A549 (cell line): ENCODE results near the gene KCNH8. TPM values are rescaled to one million over a fixed set of nuclear protein-coding genes. Genes with fewer than 3 reads are reported as not detected.

Source experiments
- ATAC-seq, 2 experiments: fragments of 200-7000 bp in 1 of 2; fragments of >200 bp in 1 of 2; cut with Nextera tagmentation in 1 of 2; cut with Tn5 transposase in 1 of 2; 3 replicates each; pipeline versions ENCODE4 v1.8.0 to v1.9.1; 2018 to 2020; ENCODE audit warnings: mild to moderate bottlenecking in 1 of 2, moderate library complexity in 1 of 2
- CTCF ChIA-PET: fragments of 300-600 bp; sonication (Branson Sonifier 250); formaldehyde crosslinking; extraction: SDS; loops from one replicate; lab custom pipeline; 2021; ENCODE audit warnings: antibody characterized with exemption, inconsistent platforms; lab: Yijun Ruan, JAX
- POLR2A ChIA-PET: fragments of 350-600 bp; formaldehyde crosslinking; extraction: SDS; loops from one replicate; lab custom pipeline; 2021; ENCODE audit warnings: antibody characterized with exemption, inconsistent platforms; lab: Yijun Ruan, JAX
- DNase-seq, 2 experiments: peaks; one replicate each; pipeline versions ENCODE4 v3.0.0 to v3.0.0-alpha.2; 2011 to 2016; ENCODE audit warnings: low read depth in 1 of 2, low spot score in 1 of 2
- FAIRE-seq: peaks from 2 replicates; lab custom pipeline; 2011; peaks lifted over from hg19 to GRCh38; lab: Jason Lieb, UNC
- H3K27ac ChIP-seq, 2 experiments: fragments of >200 bp; sonication (Bioruptor Twin); formaldehyde crosslinking; 3 replicates each; pipeline ENCODE4 v1.5.1; 2016 to 2017
- H3K4me1 ChIP-seq: fragments of >200 bp; sonication (Bioruptor Twin); formaldehyde crosslinking; 3 replicates; pipeline ENCODE4 v1.6.1; 2016
- H3K4me2 ChIP-seq: fragments of >200 bp; sonication (Bioruptor Twin); formaldehyde crosslinking; 3 replicates; pipeline ENCODE4 v1.6.1; 2016
- H3K4me3 ChIP-seq: fragments of >200 bp; sonication (Bioruptor Twin); formaldehyde crosslinking; 3 replicates; pipeline ENCODE4 v1.5.1; 2016
- H3K9me3 ChIP-seq: fragments of >200 bp; sonication (Bioruptor Twin); formaldehyde crosslinking; 3 replicates; pipeline ENCODE4 v1.6.1; 2016
- BHLHE40 ChIP-seq: IDR thresholded peaks from 2 replicates; pipeline ENCODE4 v1.6.1; 2012; ENCODE audit warnings: low read depth, low read length, inconsistent platforms
- CBX2 ChIP-seq: fragments of 200-600 bp; sonication (generic); IDR thresholded peaks from 2 replicates; pipeline ENCODE4 v1.6.1; 2016; ENCODE audit warnings: low read depth, mild to moderate bottlenecking, borderline replicate concordance
- CHD2 ChIP-seq: fragments of 150-350 bp; IDR thresholded peaks from 2 replicates; pipeline ENCODE4 v1.6.1; 2014; ENCODE audit warnings: low read length; ENCODE audit not compliant: partially characterized antibody
- E2F6 ChIP-seq: IDR thresholded peaks from 2 replicates; pipeline ENCODE4 v1.6.1; 2012; ENCODE audit warnings: low read depth, borderline replicate concordance
- EHF ChIP-seq: fragments of 250-450 bp; sonication (Bioruptor Pico); IDR thresholded peaks from 2 replicates; pipeline ENCODE4 v1.5.0; 2020; ENCODE audit warnings: mild to moderate bottlenecking
- ELK1 ChIP-seq: fragments of 150-350 bp; IDR thresholded peaks from 2 replicates; pipeline ENCODE4 v1.6.1; 2014; ENCODE audit warnings: low read depth, mild to moderate bottlenecking, low read length
- FOSB ChIP-seq: fragments of 250-450 bp; sonication (Bioruptor Pico); IDR thresholded peaks from 2 replicates; pipeline ENCODE4 v1.5.0; 2020; ENCODE audit warnings: mild to moderate bottlenecking, moderate library complexity
- FOSL2 ChIP-seq, 2 experiments: fragments of 450-650 bp in 1 of 2; fragments of >200 bp in 1 of 2; sonication (Bioruptor Twin) in 1 of 2; formaldehyde crosslinking; IDR thresholded peaks; 2 replicates each; pipeline versions ENCODE4 v1.5.0 to v1.6.1; 2016 to 2020; ENCODE audit warnings: mild to moderate bottlenecking in 1 of 2, moderate library complexity in 1 of 2
- HOXB13 ChIP-seq: fragments of 250-450 bp; sonication (Bioruptor Pico); IDR thresholded peaks from 2 replicates; pipeline ENCODE4 v1.5.0; 2020; ENCODE audit warnings: low read depth, mild to moderate bottlenecking, moderate library complexity
- JUN ChIP-seq, 2 experiments: fragments of >200 bp; sonication (Bioruptor Twin); formaldehyde crosslinking; IDR thresholded peaks; 2 replicates in 1 of 2; 3 replicates in 1 of 2; pipeline ENCODE4 v1.6.1; 2016 to 2017
- JUNB ChIP-seq: fragments of >200 bp; sonication (Bioruptor Twin); formaldehyde crosslinking; IDR thresholded peaks from 2 replicates; pipeline ENCODE4 v1.6.1; 2016
- KDM1A ChIP-seq: fragments of 200-600 bp; sonication (generic); IDR thresholded peaks from 2 replicates; pipeline ENCODE4 v1.6.1; 2016; ENCODE audit warnings: low read depth, mild to moderate bottlenecking
- KDM5A ChIP-seq: fragments of 200-600 bp; sonication (generic); IDR thresholded peaks from 2 replicates; pipeline ENCODE4 v1.6.1; 2016; ENCODE audit warnings: antibody characterized with exemption, mild to moderate bottlenecking
- MAZ ChIP-seq: fragments of 150-350 bp; IDR thresholded peaks from 2 replicates; pipeline ENCODE4 v1.6.1; 2014; ENCODE audit warnings: antibody characterized with exemption, low read depth, low read length, borderline replicate concordance
- NPAS2 ChIP-seq: fragments of 250-450 bp; sonication (Bioruptor Pico); IDR thresholded peaks from 2 replicates; pipeline ENCODE4 v1.8.0; 2022; ENCODE audit warnings: mild to moderate bottlenecking, moderate library complexity, borderline replicate concordance
- PHF8 ChIP-seq: fragments of 200-600 bp; sonication (generic); IDR thresholded peaks from 2 replicates; pipeline ENCODE4 v1.6.1; 2016; ENCODE audit warnings: low read depth, mild to moderate bottlenecking, antibody characterized with exemption, moderate library complexity, borderline replicate concordance
- RAD21 ChIP-seq, 2 experiments: fragments of >200 bp in 1 of 2; sonication (Bioruptor Twin) in 1 of 2; formaldehyde crosslinking in 1 of 2; IDR thresholded peaks in 1 of 2; conservative IDR thresholded peaks in 1 of 2; 2 replicates in 1 of 2; 3 replicates in 1 of 2; pipeline ENCODE4 v1.6.1; 2012 to 2018; ENCODE audit warnings: inconsistent platforms in 1 of 2
- RCOR1 ChIP-seq: fragments of 150-350 bp; IDR thresholded peaks from 2 replicates; pipeline ENCODE4 v1.6.1; 2014; ENCODE audit warnings: antibody characterized with exemption, low read length, low read depth
- RFX5 ChIP-seq: fragments of 450-650 bp; IDR thresholded peaks from 2 replicates; pipeline ENCODE4 v1.7.1; 2014; ENCODE audit warnings: antibody characterized with exemption, mild to moderate bottlenecking, moderate library complexity
- SMC3 ChIP-seq: fragments of >200 bp; sonication (Bioruptor Twin); formaldehyde crosslinking; IDR thresholded peaks from 3 replicates; pipeline ENCODE4 v1.6.1; 2018; ENCODE audit warnings: inconsistent platforms
- ZSCAN20 ChIP-seq: fragments of 250-450 bp; sonication (Bioruptor Pico); IDR thresholded peaks from 2 replicates; pipeline ENCODE4 v1.8.0; 2022; ENCODE audit warnings: mild to moderate bottlenecking, moderate library complexity
- WGBS: methylation state at CpG from one replicate; pipeline ENCODE4 v1.1.6; 2017; ENCODE audit errors: missing lambda C conversion rate; 5-methylcytosine and 5-hydroxymethylcytosine counted together
- polyA plus RNA-seq, 4 experiments: library from polyadenylated mRNA; depleted of rRNA in 3 of 4; stranded (reverse); fragments of >200 nt; fragmentation: RNase III in 1 of 4; extraction: RNeasy Plus Mini Kit Qiagen cat#74134 plus additional on column Dnase treatment in 1 of 4; gene quantifications; 2 replicates in 3 of 4; 3 replicates in 1 of 4; pipeline ENCODE4 v1.2.3, GENCODE V29; 2011 to 2017

The KCNH8 gene
- polyA plus RNA-seq, 2 of the 4 experiments (the other 2 are of a cell fraction) = 0.03 TPM; not detected in 1

GRCh38 chr3:19420159-19420558 lies 271.8 kb downstream of the KCNH8 start (continued):
- TF ChIP-seq CBX2 = no peak

DNA sequence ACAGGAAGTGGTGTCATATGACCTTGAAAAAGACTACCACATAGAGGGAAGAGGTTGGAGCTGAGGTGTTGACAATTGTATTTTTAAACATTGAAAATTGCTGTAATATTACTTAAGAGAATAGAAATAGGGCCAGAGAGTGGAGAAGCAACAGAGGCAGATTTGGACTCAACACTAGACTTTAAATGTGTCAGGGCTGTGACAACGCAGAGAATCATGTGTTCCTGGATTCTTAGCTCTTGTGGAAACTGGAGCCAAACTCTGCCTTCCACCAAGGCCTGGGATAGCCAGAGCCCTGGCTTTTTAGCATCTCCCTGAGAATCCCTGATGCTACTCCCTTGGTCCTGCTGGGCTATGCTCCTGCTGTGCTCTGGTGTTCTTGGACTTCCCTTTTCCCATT lies 277.5 kb downstream of the KCNH8 start:
- ChIA-PET POLR2A (no interaction called here), CTCF (interaction anchor here (0.7 kb wide), 1 partner anchor 77 kb away, joined by 3 read pairs; no protein-coding TSS in a partner anchor)
- WGBS = 0% methylated on average over 1 of the region's 1 CpG
- no peak for TF ChIP-seq JUN (IDR thresholded peaks at IDR 0.05)
- no peak for TF ChIP-seq E2F6
- TF ChIP-seq FOSB = no peak
- no peak for TF ChIP-seq KDM1A
- TF ChIP-seq RCOR1 = no peak
- no peak for TF ChIP-seq MAZ
- Histone ChIP-seq H3K27ac (no peak overlapping the region), H3K4me3 (no peak overlapping the region), H3K4me1 (no peaks in the 10 kb centered on the region), H3K4me2 (no peak overlapping the region), H3K9me3 (no peaks in the 10 kb centered on the region)
- no peak for FAIRE-seq
- ATAC-seq = no peak
- DNase-seq = no peak

GRCh38 chr3:19427422-19428149 lies 279.3 kb downstream of the KCNH8 start:
- no peak for TF ChIP-seq SMC3
- TF ChIP-seq FOSL2 (IDR thresholded peaks at IDR 0.05) = no peak
- no peak for TF ChIP-seq FOSL2 (CRISPR knock-in tag; IDR thresholded peaks at IDR 0.05)
- TF ChIP-seq EHF (CRISPR knock-in tag) = no peak
- TF ChIP-seq KDM5A = no peak
- no peak for TF ChIP-seq ELK1
- TF ChIP-seq RFX5 = no peak
- no peak for TF ChIP-seq ZSCAN20
- TF ChIP-seq E2F6 = no peak
- TF ChIP-seq RCOR1 = no peak
- TF ChIP-seq HOXB13 (CRISPR knock-in tag) = no peak
- no peak for TF ChIP-seq RAD21 (conservative IDR thresholded peaks at IDR 0.05 in 1 of 2, IDR thresholded peaks at IDR 0.05 in 1 of 2)
- TF ChIP-seq PHF8 = no peak
- TF ChIP-seq CBX2 = no peak
- TF ChIP-seq BHLHE40 = no peak
- no peak for TF ChIP-seq NPAS2 (CRISPR knock-in tag)
- no peak for TF ChIP-seq KDM1A
- TF ChIP-seq JUNB = no peak
- TF ChIP-seq CHD2 = no peak
- POLR2A ChIA-PET = no interaction called here
- ATAC-seq (no peak), DNase-seq (no peak), FAIRE-seq (no peak)
- CTCF ChIA-PET = no interaction called here
- no peak overlapping the region for H3K4me2 ChIP-seq
- no peaks in the 10 kb centered on the region for H3K4me1 ChIP-seq
- no peak overlapping the region for H3K27ac ChIP-seq
- H3K9me3 ChIP-seq = no peaks in the 10 kb centered on the region
- 0% methylated on average over 1 of the region's 1 CpG for WGBS
- no peak overlapping the region for H3K4me3 ChIP-seq
